ENCODE results near the gene ARHGEF9.

The ARHGEF9 gene

GRCh38 chrX:63746278-63746677 is 38.7 kb downstream of the ARHGEF9 start:
- no peak for DNase-seq (ENCODE audit: low spot score)

GRCh38 chrX:63744850-63745394 is 40.1 kb downstream of the ARHGEF9 start:
- no peak for DNase-seq (ENCODE audit: low spot score)

GRCh38 chrX:63743596-63743995 is 41.4 kb downstream of the ARHGEF9 start:
- no peak for DNase-seq (ENCODE audit: low spot score)

- DNase-seq (ENCODE audit: low spot score): no peak
These were observed 44.6 kb downstream of the ARHGEF9 start for GRCh38 chrX:63740382-63740781.

- DNase-seq (ENCODE audit: low spot score): no peak
These were observed 45.1 kb downstream of the ARHGEF9 start for GRCh38 chrX:63739885-63740284.

GRCh38 chrX:63738696-63739095 is 46.3 kb downstream of the ARHGEF9 start:
- DNase-seq (ENCODE audit: low spot score): no peak

- no peak for DNase-seq (ENCODE audit: low spot score)
These were observed 47.7 kb downstream of the ARHGEF9 start for GRCh38 chrX:63737131-63737921.

- DNase-seq (ENCODE audit: low spot score): no peak
These were observed 49.1 kb downstream of the ARHGEF9 start for GRCh38 chrX:63735882-63736281.

GRCh38 chrX:63720293-63720692 is 64.7 kb downstream of the ARHGEF9 start:
- DNase-seq (ENCODE audit: low spot score): no peak

- no peak for DNase-seq (ENCODE audit: low spot score)
These were observed 65.4 kb downstream of the ARHGEF9 start for GRCh38 chrX:63719633-63720032.

- no peak for DNase-seq (ENCODE audit: low spot score)
These were observed 66.9 kb downstream of the ARHGEF9 start for GRCh38 chrX:63718010-63718694.

GRCh38 chrX:63713526-63713925 is 71.5 kb downstream of the ARHGEF9 start:
- DNase-seq (ENCODE audit: low spot score): no peak

- no peak for DNase-seq (ENCODE audit: low spot score)
These were observed 76.2 kb downstream of the ARHGEF9 start for GRCh38 chrX:63708801-63709200.

GRCh38 chrX:63702556-63702955 is 82.5 kb downstream of the ARHGEF9 start:
- DNase-seq (ENCODE audit: low spot score): no peak

- no peak for DNase-seq (ENCODE audit: low spot score)
These were observed 97.9 kb downstream of the ARHGEF9 start for GRCh38 chrX:63686878-63687714.

- DNase-seq (ENCODE audit: low spot score): no peak
These were observed 104.6 kb downstream of the ARHGEF9 start for GRCh38 chrX:63680423-63680822.

GRCh38 chrX:63679432-63679831 is 105.6 kb downstream of the ARHGEF9 start:
- DNase-seq (ENCODE audit: low spot score): no peak

GRCh38 chrX:63675716-63676115 is 109.3 kb downstream of the ARHGEF9 start:
- no peak for DNase-seq (ENCODE audit: low spot score)

GRCh38 chrX:63673896-63674295 is 111.1 kb downstream of the ARHGEF9 start:
- DNase-seq (ENCODE audit: low spot score): no peak

GRCh38 chrX:63664741-63665140 is 120.3 kb downstream of the ARHGEF9 start:
- DNase-seq (ENCODE audit: low spot score): no peak

- no peak for DNase-seq (ENCODE audit: low spot score)
These were observed 120.9 kb downstream of the ARHGEF9 start for GRCh38 chrX:63664083-63664482.

GRCh38 chrX:63661676-63662075 is 123.3 kb downstream of the ARHGEF9 start:
- no peak for DNase-seq (ENCODE audit: low spot score)
